Measurements from ENCODE around the gene SPATA25.

The SPATA25 gene

DNA sequence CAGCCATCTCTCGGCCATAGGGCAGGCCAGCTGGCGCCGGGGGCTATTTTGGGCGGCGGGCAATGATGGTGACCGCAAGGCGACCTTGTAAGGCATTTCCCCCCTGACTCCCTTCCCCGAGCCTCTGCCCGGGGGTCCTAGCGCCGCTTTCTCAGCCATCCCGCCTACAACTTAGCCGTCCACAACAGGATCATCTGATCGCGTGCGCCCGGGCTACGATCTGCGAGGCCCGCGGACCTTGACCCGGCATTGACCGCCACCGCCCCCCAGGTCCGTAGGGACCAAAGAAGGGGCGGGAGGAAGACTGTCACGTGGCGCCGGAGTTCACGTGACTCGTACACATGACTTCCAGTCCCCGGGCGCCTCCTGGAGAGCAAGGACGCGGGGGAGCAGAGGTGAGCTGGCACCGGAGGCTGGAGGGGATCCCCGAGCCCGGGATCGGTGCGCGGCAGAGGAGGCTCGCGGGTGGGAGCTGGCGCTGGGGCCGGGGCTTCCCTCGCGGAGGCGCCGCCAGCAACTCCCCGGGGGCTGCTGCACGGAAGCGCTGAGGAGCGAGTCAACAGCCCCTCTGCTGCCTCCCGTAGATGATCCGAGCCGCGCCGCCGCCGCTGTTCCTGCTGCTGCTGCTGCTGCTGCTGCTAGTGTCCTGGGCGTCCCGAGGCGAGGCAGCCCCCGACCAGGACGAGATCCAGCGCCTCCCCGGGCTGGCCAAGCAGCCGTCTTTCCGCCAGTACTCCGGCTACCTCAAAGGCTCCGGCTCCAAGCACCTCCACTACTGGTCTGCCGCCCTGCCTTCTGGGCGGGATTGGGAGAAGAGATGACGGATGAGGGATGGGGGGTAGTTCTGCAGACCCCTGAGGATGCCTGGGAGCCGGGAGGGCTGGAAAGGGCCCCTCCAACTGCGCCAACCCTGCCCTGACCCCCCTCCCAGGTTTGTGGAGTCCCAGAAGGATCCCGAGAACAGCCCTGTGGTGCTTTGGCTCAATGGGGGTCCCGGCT, 3.9 kb upstream of the SPATA25 start, which contains the start of the genes CTSA and NEURL2:
TSS of gene CTSA (plus strand) at position 351 of the 999 bp plus-strand sequence. CDS start at position 585, 234 bp downstream.
TSS of gene NEURL2 (minus strand) at position 224 of the 999 bp plus-strand sequence. CDS start at position 7, 217 bp downstream.
- TF ChIP-seq, protein P1, sequence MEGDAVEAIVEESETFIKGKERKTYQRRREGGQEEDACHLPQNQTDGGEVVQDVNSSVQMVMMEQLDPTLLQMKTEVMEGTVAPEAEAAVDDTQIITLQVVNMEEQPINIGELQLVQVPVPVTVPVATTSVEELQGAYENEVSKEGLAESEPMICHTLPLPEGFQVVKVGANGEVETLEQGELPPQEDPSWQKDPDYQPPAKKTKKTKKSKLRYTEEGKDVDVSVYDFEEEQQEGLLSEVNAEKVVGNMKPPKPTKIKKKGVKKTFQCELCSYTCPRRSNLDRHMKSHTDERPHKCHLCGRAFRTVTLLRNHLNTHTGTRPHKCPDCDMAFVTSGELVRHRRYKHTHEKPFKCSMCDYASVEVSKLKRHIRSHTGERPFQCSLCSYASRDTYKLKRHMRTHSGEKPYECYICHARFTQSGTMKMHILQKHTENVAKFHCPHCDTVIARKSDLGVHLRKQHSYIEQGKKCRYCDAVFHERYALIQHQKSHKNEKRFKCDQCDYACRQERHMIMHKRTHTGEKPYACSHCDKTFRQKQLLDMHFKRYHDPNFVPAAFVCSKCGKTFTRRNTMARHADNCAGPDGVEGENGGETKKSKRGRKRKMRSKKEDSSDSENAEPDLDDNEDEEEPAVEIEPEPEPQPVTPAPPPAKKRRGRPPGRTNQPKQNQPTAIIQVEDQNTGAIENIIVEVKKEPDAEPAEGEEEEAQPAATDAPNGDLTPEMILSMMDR (IDR thresholded peaks at IDR 0.05), result peak in 1 of 2 experiments; percentile 10
- no peaks in the 10 kb centered on the region for H3K27me3 ChIP-seq
- H3K4me3 ChIP-seq, result peak within 1 kb of the TSS; percentile 58 to 82
- H3K4me1 ChIP-seq, result peaks cover 0 to 33% (median 24%) of the 10 kb centered on the region in 4 donors
- no peaks in the 10 kb centered on the region for H3K9me3 ChIP-seq
- intact Hi-C loops (cut with DNase I; ENCODE audit: low total_unique reads), result loop anchor here (5.0 kb wide), 1 partner anchor 41 kb away; the partner anchor contains the start of gene PCIF1
- H3K36me3 ChIP-seq, result peaks cover 4 to 61% (median 47%) of the 10 kb centered on the region in 3 donors
- DNase-seq, result peak; percentile 94 to 96
- peak within 1 kb of the TSS; percentile 79 to 89 for H3K27ac ChIP-seq

DNA sequence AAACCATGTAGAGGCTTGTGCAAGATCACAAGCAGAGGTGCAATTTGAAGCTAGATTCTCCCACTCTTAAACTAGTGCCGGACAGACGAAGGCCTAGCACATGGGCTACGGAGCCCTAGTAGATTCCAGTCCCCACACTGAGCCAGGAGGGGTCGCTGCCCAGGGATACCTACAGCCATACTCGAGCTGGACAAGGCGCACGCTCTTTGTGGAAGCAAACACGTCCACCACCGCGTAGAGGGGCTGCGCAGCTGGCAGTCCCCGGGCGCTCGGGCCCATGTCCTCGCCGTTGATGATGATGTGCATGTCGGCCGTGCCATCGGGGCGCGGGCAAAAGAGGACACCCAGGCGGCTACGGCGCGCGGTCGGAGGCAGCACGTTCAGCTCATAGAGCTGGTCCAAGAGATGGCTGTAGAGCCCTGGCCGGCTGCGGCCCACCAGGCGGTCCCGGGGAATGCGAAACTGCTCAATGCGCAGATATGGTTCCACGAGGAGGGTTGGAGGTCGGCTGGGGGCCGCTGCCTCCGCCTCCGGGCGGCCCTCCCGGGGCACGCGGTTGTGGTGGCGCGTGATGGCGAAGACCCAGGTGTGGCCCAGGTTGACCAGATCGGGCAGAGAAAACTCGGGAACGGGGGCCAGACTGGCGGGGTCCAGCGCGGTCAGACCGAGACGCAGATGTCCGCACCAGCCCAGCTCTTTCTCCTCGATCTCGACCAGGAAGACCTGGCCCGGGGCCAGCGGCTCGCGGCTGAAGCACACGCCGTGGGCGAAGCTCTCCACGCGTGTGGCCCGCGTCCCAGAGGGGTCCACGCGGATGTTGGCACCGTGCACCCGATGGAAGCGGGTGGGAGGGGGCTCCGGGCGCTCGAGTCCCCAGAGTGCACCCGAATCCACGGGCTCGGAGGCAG, 2.9 kb upstream of the SPATA25 start:
- Histone ChIP-seq H3K36me3 (peaks cover 0 to 60% (median 43%) of the 10 kb centered on the region in 3 donors), H3K27me3 (no peaks in the 10 kb centered on the region), H3K9me3 (no peaks in the 10 kb centered on the region), H3K4me3 (peak overlapping the region; percentile 58 to 82), H3K27ac (peak overlapping the region; percentile 79 to 89), H3K4me1 (peaks cover 0 to 33% (median 24%) of the 10 kb centered on the region in 4 donors)
- intact Hi-C loops (cut with DNase I; ENCODE audit: low total_unique reads), result loop anchor here (5.0 kb wide), 1 partner anchor 42 kb away; the partner anchor contains the start of gene PCIF1
- TF ChIP-seq, protein P1 (IDR thresholded peaks at IDR 0.05), result peak; percentile 63 to 75
- DNase-seq, result peak; percentile 90 to 91

DNA sequence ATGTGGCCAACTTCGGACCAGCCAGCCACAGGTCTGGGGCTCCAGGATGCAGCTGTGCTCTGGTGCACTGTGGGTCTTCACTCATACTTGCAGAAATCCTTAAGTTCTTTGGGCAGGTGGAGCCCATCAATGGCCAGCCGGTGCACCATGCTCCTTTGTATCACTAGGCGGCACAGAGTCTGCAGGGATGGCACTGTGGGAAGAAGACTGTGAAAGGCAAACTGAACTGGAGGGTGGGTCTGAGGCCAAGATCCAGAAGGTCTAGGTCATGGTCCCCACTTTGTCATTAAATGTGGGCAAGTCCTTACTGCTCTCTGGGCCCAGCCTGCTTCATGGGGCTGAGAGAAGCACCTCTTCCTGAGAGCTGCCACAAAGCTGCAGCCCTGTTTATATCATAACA, 1.3 kb upstream of the SPATA25 start:
- Histone ChIP-seq H3K36me3 (peaks cover 2 to 49% (median 32%) of the 10 kb centered on the region in 3 donors), H3K4me1 (peaks cover 0 to 33% (median 24%) of the 10 kb centered on the region in 4 donors), H3K4me3 (no peak overlapping the region), H3K27me3 (no peaks in the 10 kb centered on the region), H3K9me3 (no peaks in the 10 kb centered on the region), H3K27ac (no peak overlapping the region)
- TF ChIP-seq, protein P1 (IDR thresholded peaks at IDR 0.05), result no peak
- no peak for DNase-seq
- intact Hi-C loops (cut with DNase I; ENCODE audit: low total_unique reads), result loop anchor here (10.0 kb wide), 1 partner anchor 94 kb away; the partner anchor contains the start of genes DNTTIP1 and WFDC3

DNA sequence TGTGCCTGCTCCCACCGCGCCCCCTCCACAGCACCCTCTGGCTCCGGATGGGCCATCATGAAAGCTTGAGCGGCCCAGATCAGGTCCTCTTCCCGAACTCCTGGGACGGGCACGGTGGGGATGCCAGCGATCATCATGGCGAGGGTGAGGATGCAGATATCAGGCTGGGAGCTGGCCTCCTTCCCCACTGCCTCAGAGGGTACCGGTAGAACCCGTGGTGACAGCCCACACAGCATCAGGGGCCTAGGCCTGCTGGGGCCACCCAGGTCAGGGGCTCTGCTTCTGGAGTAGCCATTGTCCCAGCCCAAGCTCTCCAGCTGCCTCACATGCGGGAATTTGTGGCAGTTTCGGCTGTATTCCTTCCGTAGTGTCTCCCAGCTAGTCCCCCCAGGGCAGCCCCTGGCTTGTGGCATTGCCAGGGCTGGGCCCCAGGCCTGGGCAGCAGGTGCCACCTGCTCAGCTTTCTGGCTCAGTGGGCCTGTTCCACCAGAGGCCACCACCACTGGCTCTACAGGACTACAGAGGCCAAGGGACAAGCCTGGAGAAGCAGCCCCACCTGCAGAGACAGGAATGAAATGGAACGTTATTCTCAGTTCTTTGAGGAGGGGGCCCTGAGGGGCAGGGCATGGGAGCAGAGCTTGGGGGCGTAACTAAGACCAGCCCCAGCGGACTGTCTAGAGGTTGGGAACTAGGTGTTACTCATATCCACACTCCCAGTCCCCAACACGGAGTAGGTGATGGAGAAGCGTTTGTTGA, 654 bp downstream of the SPATA25 start:
- H3K27ac ChIP-seq, result no peak overlapping the region
- no peak overlapping the region for H3K4me3 ChIP-seq
- TF ChIP-seq, protein P1 (IDR thresholded peaks at IDR 0.05), result no peak
- H3K9me3 ChIP-seq, result no peaks in the 10 kb centered on the region
- H3K27me3 ChIP-seq, result no peaks in the 10 kb centered on the region
- H3K36me3 ChIP-seq, result peaks cover 11 to 52% (median 41%) of the 10 kb centered on the region in 3 donors
- H3K4me1 ChIP-seq, result peaks cover 0 to 34% (median 22%) of the 10 kb centered on the region in 4 donors
- no peak for DNase-seq
- intact Hi-C loops (cut with DNase I; ENCODE audit: low total_unique reads), result loop anchor here (10.0 kb wide), 1 partner anchor 92 kb away; the partner anchor contains the start of genes DNTTIP1 and WFDC3

Measured in tibial artery (tissue), 4 donors.